GM23248 (cell line): ENCODE results near the gene CNTNAP1. TPM values are rescaled to one million over a fixed set of nuclear protein-coding genes. Genes with fewer than 3 reads are reported as not detected.

ENCODE experiments used
- DNase-seq: peaks from one replicate; pipeline ENCODE4 v3.0.0-alpha.2; 2015
- H2AFZ ChIP-seq: fragments of 200-600 bp; sonication (generic); 2 replicates; pipeline ENCODE4 v1.6.1; 2016; ENCODE audit warnings: antibody characterized with exemption
- H3F3A ChIP-seq: fragments of 200-600 bp; sonication (generic); 2 replicates; pipeline ENCODE4 v1.6.1; 2016; ENCODE audit warnings: mild to moderate bottlenecking, antibody characterized with exemption, mixed run types; ENCODE audit not compliant: insufficient read depth
- H3K27ac ChIP-seq: fragments of 200-600 bp; sonication (generic); 2 replicates; pipeline ENCODE4 v1.5.1; 2016; ENCODE audit warnings: mild to moderate bottlenecking
- H3K27me3 ChIP-seq: fragments of 200-600 bp; sonication (generic); replicated peaks from 2 replicates; pipeline ENCODE4 v1.6.1; 2016; ENCODE audit warnings: mild to moderate bottlenecking; ENCODE audit not compliant: insufficient read depth
- H3K36me3 ChIP-seq: fragments of 200-600 bp; sonication (generic); 2 replicates; pipeline ENCODE4 v1.6.1; 2016; ENCODE audit warnings: low read depth, mild to moderate bottlenecking
- H3K4me1 ChIP-seq: fragments of 200-600 bp; sonication (generic); 2 replicates; pipeline ENCODE4 v1.6.1; 2016; ENCODE audit warnings: mild to moderate bottlenecking; ENCODE audit not compliant: insufficient read depth
- H3K4me2 ChIP-seq: fragments of 200-600 bp; sonication (generic); one replicate; pipeline ENCODE4 v1.6.1; 2016; ENCODE audit warnings: mild to moderate bottlenecking; ENCODE audit not compliant: unreplicated experiment
- H3K4me3 ChIP-seq: fragments of 200-600 bp; sonication (generic); 2 replicates; pipeline ENCODE4 v1.5.1; 2016; ENCODE audit warnings: mild to moderate bottlenecking
- H3K79me2 ChIP-seq: fragments of 200-600 bp; sonication (generic); 2 replicates; pipeline ENCODE4 v1.6.1; 2016; ENCODE audit warnings: mild to moderate bottlenecking; ENCODE audit not compliant: insufficient read depth
- H3K9ac ChIP-seq: fragments of 200-600 bp; sonication (generic); 2 replicates; pipeline ENCODE4 v1.6.1; 2016; ENCODE audit warnings: mild to moderate bottlenecking
- H3K9me2 ChIP-seq: fragments of 200-600 bp; sonication (generic); 2 replicates; pipeline ENCODE4 v1.6.1; 2016; ENCODE audit warnings: mixed run types, mild to moderate bottlenecking, moderate library complexity; ENCODE audit not compliant: insufficient read depth
- H3K9me3 ChIP-seq: fragments of 200-600 bp; sonication (generic); one replicate; pipeline ENCODE4 v1.6.1; 2017; ENCODE audit warnings: low read depth
- H4K20me1 ChIP-seq: fragments of 200-600 bp; sonication (generic); 2 replicates; pipeline ENCODE4 v1.6.0; 2016; ENCODE audit not compliant: insufficient read depth
- EZH2 ChIP-seq: fragments of 200-600 bp; sonication (generic); IDR thresholded peaks from 2 replicates; pipeline ENCODE4 v1.6.1; 2018; ENCODE audit warnings: antibody characterized with exemption, mild to moderate bottlenecking; ENCODE audit not compliant: insufficient read depth, poor library complexity, severe bottlenecking
- EZH2phosphoT487 ChIP-seq: fragments of 200-600 bp; sonication (generic); IDR thresholded peaks from 2 replicates; pipeline ENCODE4 v1.6.1; 2018; ENCODE audit warnings: antibody characterized with exemption, moderate library complexity, mild to moderate bottlenecking, low read depth; ENCODE audit not compliant: insufficient read depth
- WGBS, 2 experiments: methylation state at CpG; one replicate each; pipeline ENCODE4 v1.1.6; 2015 to 2017; ENCODE audit warnings: low lambda C conversion rate in 2 of 2, low coverage in 1 of 2; ENCODE audit errors: missing lambda C conversion rate in 2 of 2; 5-methylcytosine and 5-hydroxymethylcytosine counted together
- in situ Hi-C: fragments of 300-500 bp; cut with MboI; formaldehyde crosslinking; loops from 2 replicates; pipeline ENCODE4 v1.15.0; 2020
- polyA plus RNA-seq: library from polyadenylated mRNA; unstranded; fragments of >200 nt; fragmentation: Nextera tagmentation; extraction: Ambion mirVana; gene quantifications from 2 replicates; pipeline ENCODE4 v1.2.1, GENCODE V29; 2016
- total RNA-seq: library from RNA; depleted of rRNA; stranded (reverse); fragments of >200 nt; shearing (Covaris generic); gene quantifications from 2 replicates; pipeline ENCODE4 v1.2.3, GENCODE V29; 2014

Gene CNTNAP1
- total and polyA plus RNA-seq, 2 experiments from 2014 or later: 3.6 to 24.5 TPM

GRCh38 chr17:42699415-42699740, 17.0 kb downstream of the CNTNAP1 start:
- DNase-seq: no peak
- Histone ChIP-seq H3K9me2 (no peaks in the 10 kb centered on the region), H3K4me3 (no peak overlapping the region), H3K9me3 (no peaks in the 10 kb centered on the region), H3K79me2 (no peaks in the 10 kb centered on the region), H3K27me3 (no peaks in the 10 kb centered on the region), H3K36me3 (peaks cover 15% of the 10 kb centered on the region), H3K27ac (no peak overlapping the region), H3K4me2 (no peak overlapping the region), H3K4me1 (peaks cover 8% of the 10 kb centered on the region; the same call in 1 of the 2 replicates), H3F3A (peaks cover 21% of the 10 kb centered on the region), H2AFZ (no peak overlapping the region), H3K9ac (no peak overlapping the region), H4K20me1 (no peaks in the 10 kb centered on the region)
- 97 to 98% methylated on average over 4 of the region's 4 CpGs for WGBS, 2 experiments
- in situ Hi-C loops: no loop called here
- TF ChIP-seq EZH2phosphoT487: no peak
- TF ChIP-seq EZH2: no peak

- DNase-seq: no peak
- in situ Hi-C loops: no loop called here
- Histone ChIP-seq H3K36me3 (peaks cover 29% of the 10 kb centered on the region), H3K4me1 (peaks cover 8% of the 10 kb centered on the region; the same call in 1 of the 2 replicates), H3K4me2 (no peak overlapping the region), H4K20me1 (no peaks in the 10 kb centered on the region), H3K9ac (no peak overlapping the region), H3K27ac (no peak overlapping the region), H3K9me2 (no peaks in the 10 kb centered on the region), H3K79me2 (no peaks in the 10 kb centered on the region), H3K9me3 (no peaks in the 10 kb centered on the region), H3F3A (peaks cover 21% of the 10 kb centered on the region), H3K4me3 (no peak overlapping the region), H3K27me3 (no peaks in the 10 kb centered on the region), H2AFZ (no peak overlapping the region)
- 73 to 81% methylated on average over 9 to 10 of the region's 10 CpGs for WGBS, 2 experiments
- no peak for TF ChIP-seq EZH2phosphoT487
- no peak for TF ChIP-seq EZH2
Measured at GRCh38 chr17:42700586-42701289, 18.4 kb downstream of the CNTNAP1 start.

GRCh38 chr17:42702446-42702845, 20.1 kb downstream of the CNTNAP1 start:
- Histone ChIP-seq H3K9ac (no peak overlapping the region), H2AFZ (no peak overlapping the region), H3K79me2 (no peaks in the 10 kb centered on the region), H4K20me1 (no peaks in the 10 kb centered on the region), H3K27me3 (no peaks in the 10 kb centered on the region), H3F3A (peaks cover 21% of the 10 kb centered on the region), H3K9me3 (no peaks in the 10 kb centered on the region), H3K27ac (no peak overlapping the region), H3K36me3 (peaks cover 44% of the 10 kb centered on the region), H3K4me2 (no peak overlapping the region), H3K4me3 (no peak overlapping the region), H3K9me2 (no peaks in the 10 kb centered on the region), H3K4me1 (peaks cover 8% of the 10 kb centered on the region; the same call in 1 of the 2 replicates)
- DNase-seq: no peak
- in situ Hi-C loops: no loop called here
- WGBS, 2 experiments: 93% methylated on average over 11 of the region's 11 CpGs
- TF ChIP-seq EZH2: no peak
- TF ChIP-seq EZH2phosphoT487: no peak

- DNase-seq: no peak
- TF ChIP-seq EZH2phosphoT487 (no peak), EZH2 (no peak)
- in situ Hi-C loops: no loop called here
- Histone ChIP-seq H4K20me1 (no peaks in the 10 kb centered on the region), H3K4me3 (no peak overlapping the region), H3K9ac (no peak overlapping the region), H3K4me2 (no peak overlapping the region), H3K79me2 (no peaks in the 10 kb centered on the region), H3K36me3 (peaks cover 60% of the 10 kb centered on the region), H3K4me1 (peaks cover under 1% of the 10 kb centered on the region; the same call in 1 of the 2 replicates), H3K9me3 (no peaks in the 10 kb centered on the region), H3K9me2 (no peaks in the 10 kb centered on the region), H3K27ac (no peak overlapping the region), H3F3A (peaks cover 9% of the 10 kb centered on the region), H3K27me3 (no peaks in the 10 kb centered on the region), H2AFZ (no peak overlapping the region)
- 94 to 95% methylated on average over 5 of the region's 5 CpGs for WGBS, 2 experiments
Measured at GRCh38 chr17:42704490-42704836, 22.1 kb downstream of the CNTNAP1 start.
